Mucosa of stomach (tissue), 1 donor: Measurements from ENCODE around the gene ASH1L.
"Not testable (repeated sequence)": the region's sequence is repeated elsewhere in the genome, so short reads cannot be mapped to it uniquely, and the experiment has no call there.

ENCODE experiments used
- H3K27me3 ChIP-seq: one replicate; pipeline ENCODE4 v1.7.0; 2013; ENCODE audit warnings: mild to moderate bottlenecking, low read length; ENCODE audit not compliant: control insufficient read depth, insufficient read depth
- H3K36me3 ChIP-seq: one replicate; pipeline ENCODE4 v1.7.0; 2013; ENCODE audit warnings: low read length; ENCODE audit not compliant: control insufficient read depth, insufficient read depth
- H3K4me1 ChIP-seq: one replicate; pipeline ENCODE4 v1.7.0; 2013; ENCODE audit warnings: mild to moderate bottlenecking, low read length; ENCODE audit not compliant: control insufficient read depth, insufficient read depth
- H3K4me3 ChIP-seq: one replicate; pipeline ENCODE4 v1.7.0; 2013; ENCODE audit warnings: low read length
- H3K9ac ChIP-seq: one replicate; pipeline ENCODE4 v1.7.0; 2013; ENCODE audit warnings: mild to moderate bottlenecking, low read length, moderate library complexity
- H3K9me3 ChIP-seq: one replicate; pipeline ENCODE4 v1.7.0; 2013; ENCODE audit warnings: mild to moderate bottlenecking, low read length, moderate library complexity; ENCODE audit not compliant: control insufficient read depth
- donor health status: Pancreatic carcinoma.

The ASH1L gene

GRCh38 chr1:155562581-155563376 lies at the start of gene ASH1L:
ASH1L (minus strand) TSS chr1:155562803; CDS start chr1:155521519, 41,284 bp downstream.
- peak within 1 kb of the TSS; percentile 72 for H3K4me3 ChIP-seq
- H3K36me3 ChIP-seq, result no peaks in the 10 kb centered on the region
- no peaks in the 10 kb centered on the region for H3K27me3 ChIP-seq
- peaks cover 7% of the 10 kb centered on the region for H3K4me1 ChIP-seq
- H3K9me3 ChIP-seq, result no peaks in the 10 kb centered on the region
- peak within 1 kb of the TSS; percentile 96 for H3K9ac ChIP-seq

GRCh38 chr1:155610257-155610647 lies 47.6 kb upstream of the ASH1L start:
- not testable (repeated sequence) for H3K9me3 ChIP-seq, H3K4me3 ChIP-seq, H3K36me3 ChIP-seq, H3K4me1 ChIP-seq, H3K9ac ChIP-seq, H3K27me3 ChIP-seq

GRCh38 chr1:155609515-155610256 lies 47.1 kb upstream of the ASH1L start, which contains the start of gene MSTO1:
MSTO1 (plus strand) TSS chr1:155610218; CDS start chr1:155610249, 31 bp downstream.
- Histone ChIP-seq H3K4me1 (no peaks in the 10 kb centered on the region), H3K9me3 (no peaks in the 10 kb centered on the region), H3K9ac (peak within 1 kb of the TSS; percentile 56), H3K27me3 (no peaks in the 10 kb centered on the region), H3K36me3 (no peaks in the 10 kb centered on the region), H3K4me3 (peak within 1 kb of the TSS; percentile 42)

GRCh38 chr1:155608888-155609225 lies 46.3 kb upstream of the ASH1L start:
- Histone ChIP-seq H3K4me1 (no peaks in the 10 kb centered on the region), H3K36me3 (no peaks in the 10 kb centered on the region), H3K27me3 (no peaks in the 10 kb centered on the region), H3K9me3 (no peaks in the 10 kb centered on the region), H3K9ac (no peak overlapping the region), H3K4me3 (no peak overlapping the region)

- no peaks in the 10 kb centered on the region for H3K36me3 ChIP-seq
- no peaks in the 10 kb centered on the region for H3K4me1 ChIP-seq
- H3K9ac ChIP-seq, result no peak overlapping the region
- no peaks in the 10 kb centered on the region for H3K27me3 ChIP-seq
- H3K9me3 ChIP-seq, result no peaks in the 10 kb centered on the region
- H3K4me3 ChIP-seq, result no peak overlapping the region
These were observed 45.1 kb upstream of the ASH1L start for GRCh38 chr1:155607708-155608107.

- not testable (repeated sequence) for H3K9ac ChIP-seq, H3K9me3 ChIP-seq, H3K4me1 ChIP-seq, H3K36me3 ChIP-seq, H3K4me3 ChIP-seq, H3K27me3 ChIP-seq
These were observed 37.4 kb upstream of the ASH1L start for GRCh38 chr1:155599828-155600572.

GRCh38 chr1:155598842-155599331 lies 36.3 kb upstream of the ASH1L start:
- Histone ChIP-seq H3K36me3 (no peaks in the 10 kb centered on the region), H3K9ac (no peak overlapping the region), H3K4me1 (no peaks in the 10 kb centered on the region), H3K9me3 (no peaks in the 10 kb centered on the region), H3K4me3 (no peak overlapping the region), H3K27me3 (no peaks in the 10 kb centered on the region)

- H3K9me3 ChIP-seq, result no peaks in the 10 kb centered on the region
- H3K4me3 ChIP-seq, result no peak overlapping the region
- no peaks in the 10 kb centered on the region for H3K36me3 ChIP-seq
- no peaks in the 10 kb centered on the region for H3K4me1 ChIP-seq
- H3K27me3 ChIP-seq, result no peaks in the 10 kb centered on the region
- H3K9ac ChIP-seq, result no peak overlapping the region
These were observed 34.3 kb upstream of the ASH1L start for GRCh38 chr1:155596864-155597263.

- not testable (repeated sequence) for H3K9ac ChIP-seq, H3K9me3 ChIP-seq, H3K4me1 ChIP-seq, H3K27me3 ChIP-seq, H3K36me3 ChIP-seq, H3K4me3 ChIP-seq
These were observed 33.4 kb upstream of the ASH1L start for GRCh38 chr1:155595877-155596474.

- Histone ChIP-seq H3K9me3 (no peaks in the 10 kb centered on the region), H3K9ac (no peak overlapping the region), H3K4me3 (no peak overlapping the region), H3K36me3 (no peaks in the 10 kb centered on the region), H3K27me3 (no peaks in the 10 kb centered on the region), H3K4me1 (no peaks in the 10 kb centered on the region)
These were observed 29.2 kb upstream of the ASH1L start for GRCh38 chr1:155591770-155592169.

- not testable (repeated sequence) for H3K4me3 ChIP-seq, H3K36me3 ChIP-seq, H3K27me3 ChIP-seq, H3K9ac ChIP-seq, H3K9me3 ChIP-seq, H3K4me1 ChIP-seq
These were observed 28.1 kb upstream of the ASH1L start for GRCh38 chr1:155590516-155591247.
